ENCODE measurements around the gene OR52E8. TPM values are rescaled to one million over a fixed set of nuclear protein-coding genes. Genes with fewer than 3 reads are reported as not detected.

OR52E8 gene
- total RNA-seq (2021) (not detected in 3 replicates), Bru-seq, nascent RNA (percentile 15 among the genes with signal in this experiment)
- long read RNA-seq, experiment 1 = 0 reads
- long read RNA-seq, experiment 2 = 0 reads
- long read RNA-seq, experiment 3 = 0 reads

DNA sequence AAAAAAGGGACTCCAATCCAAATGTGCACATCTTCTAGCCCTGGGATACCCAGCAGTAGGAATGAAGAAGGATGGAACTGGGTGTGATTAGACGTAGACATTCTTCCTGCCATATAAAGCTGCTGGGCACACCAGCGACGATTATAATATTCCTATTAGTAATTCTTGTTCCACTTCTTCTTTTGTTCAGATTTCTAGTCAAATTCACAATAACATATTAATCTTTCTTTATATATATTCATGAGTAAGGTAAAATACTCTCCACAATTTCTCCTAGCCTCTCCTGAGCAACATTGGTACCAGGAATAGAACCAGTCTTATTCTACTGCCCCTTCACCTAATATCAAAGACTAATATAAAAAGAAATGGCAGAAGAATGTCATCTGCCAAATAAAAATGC, at the start of gene OR52E8:
Gene OR52E8, minus strand, starts transcription at position 101 of the 400 bp plus-strand sequence. Its CDS starts 0 bp downstream, at position 101.
- no peak for DNase-seq (ENCODE audit: low spot score)
- peaks cover 5% of the 10 kb centered on the region; the same call in 1 of the 2 replicates for H3K27me3 Mint-ChIP-seq (ENCODE audit: low read depth)
- H3K4me1 Mint-ChIP-seq = no peaks in the 10 kb centered on the region
- no peak for ATAC-seq
- ChIA-PET POLR2A (no interaction called here), CTCF (no interaction called here)
- no peaks in the 10 kb centered on the region for H3K36me3 Mint-ChIP-seq
- H3K27ac Mint-ChIP-seq = no peak within 1 kb of the TSS
- H3K4me3 Mint-ChIP-seq = no peak within 1 kb of the TSS
- H3K9me3 Mint-ChIP-seq = peaks cover 14% of the 10 kb centered on the region
- TF ChIP-seq JUN (CRISPR knock-in tag; IDR thresholded peaks at IDR 0.05) (no peak), NR2C2 (CRISPR knock-in tag; IDR thresholded peaks at IDR 0.05) (no peak), ESRRA (CRISPR knock-in tag; IDR thresholded peaks at IDR 0.05; ENCODE audit: borderline replicate concordance) (no peak), CREM (CRISPR knock-in tag; IDR thresholded peaks at IDR 0.05) (no peak), PRRX2 (CRISPR knock-in tag; IDR thresholded peaks at IDR 0.05) (no peak), ETV6 (CRISPR knock-in tag; IDR thresholded peaks at IDR 0.05) (no peak), KAT7 (CRISPR knock-in tag; IDR thresholded peaks at IDR 0.05; ENCODE audit: borderline replicate concordance) (no peak)
- TF ChIP-seq, protein P1, sequence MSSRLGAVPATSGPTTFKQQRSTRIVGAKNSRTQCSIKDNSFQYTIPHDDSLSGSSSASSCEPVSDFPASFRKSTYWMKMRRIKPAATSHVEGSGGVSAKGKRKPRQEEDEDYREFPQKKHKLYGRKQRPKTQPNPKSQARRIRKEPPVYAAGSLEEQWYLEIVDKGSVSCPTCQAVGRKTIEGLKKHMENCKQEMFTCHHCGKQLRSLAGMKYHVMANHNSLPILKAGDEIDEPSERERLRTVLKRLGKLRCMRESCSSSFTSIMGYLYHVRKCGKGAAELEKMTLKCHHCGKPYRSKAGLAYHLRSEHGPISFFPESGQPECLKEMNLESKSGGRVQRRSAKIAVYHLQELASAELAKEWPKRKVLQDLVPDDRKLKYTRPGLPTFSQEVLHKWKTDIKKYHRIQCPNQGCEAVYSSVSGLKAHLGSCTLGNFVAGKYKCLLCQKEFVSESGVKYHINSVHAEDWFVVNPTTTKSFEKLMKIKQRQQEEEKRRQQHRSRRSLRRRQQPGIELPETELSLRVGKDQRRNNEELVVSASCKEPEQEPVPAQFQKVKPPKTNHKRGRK (CRISPR knock-in tag; IDR thresholded peaks at IDR 0.05; ENCODE audit: borderline replicate concordance) = no peak
- TF ChIP-seq, protein P2, sequence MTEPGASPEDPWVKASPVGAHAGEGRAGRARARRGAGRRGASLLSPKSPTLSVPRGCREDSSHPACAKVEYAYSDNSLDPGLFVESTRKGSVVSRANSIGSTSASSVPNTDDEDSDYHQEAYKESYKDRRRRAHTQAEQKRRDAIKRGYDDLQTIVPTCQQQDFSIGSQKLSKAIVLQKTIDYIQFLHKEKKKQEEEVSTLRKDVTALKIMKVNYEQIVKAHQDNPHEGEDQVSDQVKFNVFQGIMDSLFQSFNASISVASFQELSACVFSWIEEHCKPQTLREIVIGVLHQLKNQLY (CRISPR knock-in tag; IDR thresholded peaks at IDR 0.05) = no peak
- TF ChIP-seq, protein P3, sequence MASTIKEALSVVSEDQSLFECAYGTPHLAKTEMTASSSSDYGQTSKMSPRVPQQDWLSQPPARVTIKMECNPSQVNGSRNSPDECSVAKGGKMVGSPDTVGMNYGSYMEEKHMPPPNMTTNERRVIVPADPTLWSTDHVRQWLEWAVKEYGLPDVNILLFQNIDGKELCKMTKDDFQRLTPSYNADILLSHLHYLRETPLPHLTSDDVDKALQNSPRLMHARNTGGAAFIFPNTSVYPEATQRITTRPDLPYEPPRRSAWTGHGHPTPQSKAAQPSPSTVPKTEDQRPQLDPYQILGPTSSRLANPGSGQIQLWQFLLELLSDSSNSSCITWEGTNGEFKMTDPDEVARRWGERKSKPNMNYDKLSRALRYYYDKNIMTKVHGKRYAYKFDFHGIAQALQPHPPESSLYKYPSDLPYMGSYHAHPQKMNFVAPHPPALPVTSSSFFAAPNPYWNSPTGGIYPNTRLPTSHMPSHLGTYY (CRISPR knock-in tag; IDR thresholded peaks at IDR 0.05) = no peak
- TF ChIP-seq, protein P4, sequence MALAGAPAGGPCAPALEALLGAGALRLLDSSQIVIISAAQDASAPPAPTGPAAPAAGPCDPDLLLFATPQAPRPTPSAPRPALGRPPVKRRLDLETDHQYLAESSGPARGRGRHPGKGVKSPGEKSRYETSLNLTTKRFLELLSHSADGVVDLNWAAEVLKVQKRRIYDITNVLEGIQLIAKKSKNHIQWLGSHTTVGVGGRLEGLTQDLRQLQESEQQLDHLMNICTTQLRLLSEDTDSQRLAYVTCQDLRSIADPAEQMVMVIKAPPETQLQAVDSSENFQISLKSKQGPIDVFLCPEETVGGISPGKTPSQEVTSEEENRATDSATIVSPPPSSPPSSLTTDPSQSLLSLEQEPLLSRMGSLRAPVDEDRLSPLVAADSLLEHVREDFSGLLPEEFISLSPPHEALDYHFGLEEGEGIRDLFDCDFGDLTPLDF (CRISPR knock-in tag; IDR thresholded peaks at IDR 0.05) = no peak
- TF ChIP-seq, protein P5, sequence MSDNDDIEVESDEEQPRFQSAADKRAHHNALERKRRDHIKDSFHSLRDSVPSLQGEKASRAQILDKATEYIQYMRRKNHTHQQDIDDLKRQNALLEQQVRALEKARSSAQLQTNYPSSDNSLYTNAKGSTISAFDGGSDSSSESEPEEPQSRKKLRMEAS (CRISPR knock-in tag; IDR thresholded peaks at IDR 0.05) = no peak
- TF ChIP-seq, protein P6, sequence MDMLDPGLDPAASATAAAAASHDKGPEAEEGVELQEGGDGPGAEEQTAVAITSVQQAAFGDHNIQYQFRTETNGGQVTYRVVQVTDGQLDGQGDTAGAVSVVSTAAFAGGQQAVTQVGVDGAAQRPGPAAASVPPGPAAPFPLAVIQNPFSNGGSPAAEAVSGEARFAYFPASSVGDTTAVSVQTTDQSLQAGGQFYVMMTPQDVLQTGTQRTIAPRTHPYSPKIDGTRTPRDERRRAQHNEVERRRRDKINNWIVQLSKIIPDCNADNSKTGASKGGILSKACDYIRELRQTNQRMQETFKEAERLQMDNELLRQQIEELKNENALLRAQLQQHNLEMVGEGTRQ (CRISPR knock-in tag; IDR thresholded peaks at IDR 0.05) = no peak
- TF ChIP-seq, protein P7, sequence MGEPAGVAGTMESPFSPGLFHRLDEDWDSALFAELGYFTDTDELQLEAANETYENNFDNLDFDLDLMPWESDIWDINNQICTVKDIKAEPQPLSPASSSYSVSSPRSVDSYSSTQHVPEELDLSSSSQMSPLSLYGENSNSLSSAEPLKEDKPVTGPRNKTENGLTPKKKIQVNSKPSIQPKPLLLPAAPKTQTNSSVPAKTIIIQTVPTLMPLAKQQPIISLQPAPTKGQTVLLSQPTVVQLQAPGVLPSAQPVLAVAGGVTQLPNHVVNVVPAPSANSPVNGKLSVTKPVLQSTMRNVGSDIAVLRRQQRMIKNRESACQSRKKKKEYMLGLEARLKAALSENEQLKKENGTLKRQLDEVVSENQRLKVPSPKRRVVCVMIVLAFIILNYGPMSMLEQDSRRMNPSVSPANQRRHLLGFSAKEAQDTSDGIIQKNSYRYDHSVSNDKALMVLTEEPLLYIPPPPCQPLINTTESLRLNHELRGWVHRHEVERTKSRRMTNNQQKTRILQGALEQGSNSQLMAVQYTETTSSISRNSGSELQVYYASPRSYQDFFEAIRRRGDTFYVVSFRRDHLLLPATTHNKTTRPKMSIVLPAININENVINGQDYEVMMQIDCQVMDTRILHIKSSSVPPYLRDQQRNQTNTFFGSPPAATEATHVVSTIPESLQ (CRISPR knock-in tag; IDR thresholded peaks at IDR 0.05) = no peak

DNA sequence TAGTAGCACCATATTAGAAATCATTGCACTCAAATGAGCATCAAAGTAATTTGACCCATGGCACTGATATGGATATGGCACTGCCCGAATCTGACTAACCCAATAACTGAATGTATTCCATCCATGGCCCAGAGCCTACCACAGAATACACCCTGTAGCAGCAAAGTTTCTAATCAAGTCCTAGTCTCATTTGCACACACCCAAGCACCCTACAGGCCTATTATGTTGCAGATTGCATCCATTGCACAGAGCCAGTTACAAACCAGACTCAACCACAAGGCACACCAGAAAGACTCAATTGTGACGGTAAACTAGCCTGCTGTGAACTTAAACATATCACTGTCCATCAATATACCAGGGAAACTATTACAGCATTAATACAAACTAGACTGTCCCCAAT, 42.0 kb upstream of the OR52E8 start:
- TF ChIP-seq, protein P8, sequence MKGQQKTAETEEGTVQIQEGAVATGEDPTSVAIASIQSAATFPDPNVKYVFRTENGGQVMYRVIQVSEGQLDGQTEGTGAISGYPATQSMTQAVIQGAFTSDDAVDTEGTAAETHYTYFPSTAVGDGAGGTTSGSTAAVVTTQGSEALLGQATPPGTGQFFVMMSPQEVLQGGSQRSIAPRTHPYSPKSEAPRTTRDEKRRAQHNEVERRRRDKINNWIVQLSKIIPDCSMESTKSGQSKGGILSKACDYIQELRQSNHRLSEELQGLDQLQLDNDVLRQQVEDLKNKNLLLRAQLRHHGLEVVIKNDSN (CRISPR knock-in tag; IDR thresholded peaks at IDR 0.05) = no peak
- TF ChIP-seq CREB1 (CRISPR knock-in tag; IDR thresholded peaks at IDR 0.05) (no peak), RELA (CRISPR knock-in tag; IDR thresholded peaks at IDR 0.05; ENCODE audit: borderline replicate concordance) (no peak), FOXP1 (CRISPR knock-in tag; IDR thresholded peaks at IDR 0.05; ENCODE audit: borderline replicate concordance) (no peak), ZBTB21 (CRISPR knock-in tag; IDR thresholded peaks at IDR 0.05; ENCODE audit: borderline replicate concordance) (no peak)
- TF ChIP-seq, protein P9, sequence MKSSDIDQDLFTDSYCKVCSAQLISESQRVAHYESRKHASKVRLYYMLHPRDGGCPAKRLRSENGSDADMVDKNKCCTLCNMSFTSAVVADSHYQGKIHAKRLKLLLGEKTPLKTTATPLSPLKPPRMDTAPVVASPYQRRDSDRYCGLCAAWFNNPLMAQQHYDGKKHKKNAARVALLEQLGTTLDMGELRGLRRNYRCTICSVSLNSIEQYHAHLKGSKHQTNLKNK (CRISPR knock-in tag; IDR thresholded peaks at IDR 0.05) = no peak
- TF ChIP-seq, protein P10, sequence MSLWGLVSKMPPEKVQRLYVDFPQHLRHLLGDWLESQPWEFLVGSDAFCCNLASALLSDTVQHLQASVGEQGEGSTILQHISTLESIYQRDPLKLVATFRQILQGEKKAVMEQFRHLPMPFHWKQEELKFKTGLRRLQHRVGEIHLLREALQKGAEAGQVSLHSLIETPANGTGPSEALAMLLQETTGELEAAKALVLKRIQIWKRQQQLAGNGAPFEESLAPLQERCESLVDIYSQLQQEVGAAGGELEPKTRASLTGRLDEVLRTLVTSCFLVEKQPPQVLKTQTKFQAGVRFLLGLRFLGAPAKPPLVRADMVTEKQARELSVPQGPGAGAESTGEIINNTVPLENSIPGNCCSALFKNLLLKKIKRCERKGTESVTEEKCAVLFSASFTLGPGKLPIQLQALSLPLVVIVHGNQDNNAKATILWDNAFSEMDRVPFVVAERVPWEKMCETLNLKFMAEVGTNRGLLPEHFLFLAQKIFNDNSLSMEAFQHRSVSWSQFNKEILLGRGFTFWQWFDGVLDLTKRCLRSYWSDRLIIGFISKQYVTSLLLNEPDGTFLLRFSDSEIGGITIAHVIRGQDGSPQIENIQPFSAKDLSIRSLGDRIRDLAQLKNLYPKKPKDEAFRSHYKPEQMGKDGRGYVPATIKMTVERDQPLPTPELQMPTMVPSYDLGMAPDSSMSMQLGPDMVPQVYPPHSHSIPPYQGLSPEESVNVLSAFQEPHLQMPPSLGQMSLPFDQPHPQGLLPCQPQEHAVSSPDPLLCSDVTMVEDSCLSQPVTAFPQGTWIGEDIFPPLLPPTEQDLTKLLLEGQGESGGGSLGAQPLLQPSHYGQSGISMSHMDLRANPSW (CRISPR knock-in tag; conservative IDR thresholded peaks at IDR 0.05; ENCODE audit: low read depth) = no peak
- Mint-ChIP-seq H3K4me1 (peaks cover 9% of the 10 kb centered on the region), H3K9me3 (no peaks in the 10 kb centered on the region; the same call in 1 of the 2 replicates), H3K27ac (no peak overlapping the region), H3K4me3 (no peak overlapping the region), H3K27me3 (ENCODE audit: low read depth) (no peaks in the 10 kb centered on the region), H3K36me3 (no peaks in the 10 kb centered on the region)
- CTCF ChIA-PET = no interaction called here
- ATAC-seq (peak; percentile 65), DNase-seq (ENCODE audit: low spot score) (no peak)
- POLR2A ChIA-PET = no interaction called here

All from WTC11 (cell line).